H9 (cell line): Measurements from ENCODE around the gene GPR146. TPM values are rescaled to one million over a fixed set of nuclear protein-coding genes. Genes with fewer than 3 reads are reported as not detected.

Experiments
- DNase-seq: peaks from one replicate; pipeline ENCODE4 v3.0.0-alpha.2; 2017
- H2AFZ ChIP-seq: one replicate; pipeline ENCODE4 v1.6.1; 2013; ENCODE audit warnings: mild to moderate bottlenecking, low read length, control low read depth, moderate library complexity
- H2AK5ac ChIP-seq: 2 replicates; pipeline ENCODE4 v1.6.1; 2013; ENCODE audit warnings: low read length, control low read depth, mixed read lengths; ENCODE audit not compliant: insufficient read length
- H2BK120ac ChIP-seq: one replicate; pipeline ENCODE4 v1.6.1; 2013; ENCODE audit warnings: low read depth, mild to moderate bottlenecking, low read length, control low read depth, inconsistent platforms; ENCODE audit not compliant: poor library complexity, severe bottlenecking
- H2BK12ac ChIP-seq: 2 replicates; pipeline ENCODE4 v1.6.1; 2013; ENCODE audit warnings: low read length, control low read depth, mixed read lengths, low read depth; ENCODE audit not compliant: insufficient read length
- H2BK15ac ChIP-seq: 2 replicates; pipeline ENCODE4 v1.6.1; 2013; ENCODE audit warnings: low read depth, low read length, control low read depth
- H2BK20ac ChIP-seq: one replicate; pipeline ENCODE4 v1.6.1; 2013; ENCODE audit warnings: low read depth, mild to moderate bottlenecking, low read length, control low read depth, inconsistent platforms; ENCODE audit not compliant: poor library complexity, severe bottlenecking
- H2BK5ac ChIP-seq: 2 replicates; pipeline ENCODE4 v1.6.1; 2013; ENCODE audit warnings: low read length, control low read depth, mixed read lengths; ENCODE audit not compliant: insufficient read length
- H3K14ac ChIP-seq: 2 replicates; pipeline ENCODE4 v1.6.1; 2013; ENCODE audit warnings: low read length, control low read depth; ENCODE audit not compliant: insufficient read depth
- H3K18ac ChIP-seq: 2 replicates; pipeline ENCODE4 v1.6.1; 2013; ENCODE audit warnings: low read depth, mild to moderate bottlenecking, mixed read lengths, low read length, control low read depth; ENCODE audit not compliant: insufficient read length
- H3K23ac ChIP-seq: 2 replicates; pipeline ENCODE4 v1.6.1; 2013; ENCODE audit warnings: low read length, control low read depth, mixed read lengths, low read depth; ENCODE audit not compliant: insufficient read length
- H3K23me2 ChIP-seq: 2 replicates; pipeline ENCODE4 v1.6.1; 2013; ENCODE audit warnings: low read depth, mild to moderate bottlenecking, mixed read lengths, low read length, control low read depth; ENCODE audit not compliant: insufficient read length, poor library complexity, severe bottlenecking
- H3K27ac ChIP-seq: 2 replicates; pipeline ENCODE4 v1.5.1; 2013; ENCODE audit warnings: low read length, control low read depth, mixed read lengths, low read depth; ENCODE audit not compliant: insufficient read length
- H3K27me3 ChIP-seq: 2 replicates; pipeline ENCODE4 v1.6.1; 2013; ENCODE audit warnings: low read length, control low read depth, inconsistent platforms; ENCODE audit not compliant: insufficient read depth
- H3K4ac ChIP-seq: 2 replicates; pipeline ENCODE4 v1.6.1; 2013; ENCODE audit warnings: low read depth, mild to moderate bottlenecking, control low read depth, inconsistent platforms, low read length, moderate library complexity
- H3K4me1 ChIP-seq: 2 replicates; pipeline ENCODE4 v1.6.1; 2013; ENCODE audit warnings: low read length, control low read depth, inconsistent platforms; ENCODE audit not compliant: insufficient read depth
- H3K4me2 ChIP-seq: 2 replicates; pipeline ENCODE4 v1.6.1; 2013; ENCODE audit warnings: low read length, control low read depth, mixed read lengths; ENCODE audit not compliant: insufficient read length, insufficient read depth
- H3K56ac ChIP-seq: 2 replicates; pipeline ENCODE4 v1.6.1; 2013; ENCODE audit warnings: low read depth, mild to moderate bottlenecking, mixed read lengths, low read length, control low read depth; ENCODE audit not compliant: insufficient read length
- H3K79me1 ChIP-seq: 2 replicates; pipeline ENCODE4 v1.6.1; 2013; ENCODE audit warnings: low read depth, mild to moderate bottlenecking, moderate library complexity, low read length, control low read depth, inconsistent platforms; ENCODE audit not compliant: insufficient read depth, poor library complexity, severe bottlenecking
- H3K79me2 ChIP-seq: 2 replicates; pipeline ENCODE4 v1.6.1; 2013; ENCODE audit warnings: low read length, control low read depth, inconsistent platforms; ENCODE audit not compliant: insufficient read depth
- H3K9ac ChIP-seq: 2 replicates; pipeline ENCODE4 v1.6.1; 2013; ENCODE audit warnings: low read length, control low read depth, mixed read lengths; ENCODE audit not compliant: insufficient read length; ENCODE audit errors: extremely low read depth
- H3K9me3 ChIP-seq: one replicate; pipeline ENCODE4 v1.6.1; 2013; ENCODE audit warnings: low read depth, low read length, inconsistent platforms; ENCODE audit not compliant: control insufficient read depth
- H3T11ph ChIP-seq: one replicate; pipeline ENCODE4 v1.6.1; 2013; ENCODE audit warnings: mild to moderate bottlenecking, low read length, control low read depth, inconsistent platforms
- H4K20me1 ChIP-seq: one replicate; pipeline ENCODE4 v1.6.1; 2013; ENCODE audit not compliant: control insufficient read depth, insufficient read length, insufficient read depth
- H4K5ac ChIP-seq: 2 replicates; pipeline ENCODE4 v1.6.1; 2013; ENCODE audit warnings: low read depth, mild to moderate bottlenecking, mixed read lengths, low read length, control low read depth; ENCODE audit not compliant: insufficient read length
- H4K8ac ChIP-seq: replicated peaks from 2 replicates; pipeline ENCODE4 v1.6.1; 2013; ENCODE audit warnings: low read length, control low read depth, mixed read lengths, low read depth; ENCODE audit not compliant: insufficient read length
- H4K91ac ChIP-seq: 2 replicates; pipeline ENCODE4 v1.6.1; 2013; ENCODE audit warnings: low read depth, mild to moderate bottlenecking, moderate library complexity, mixed read lengths, low read length, control low read depth; ENCODE audit not compliant: insufficient read length
- H3K27ac Mint-ChIP-seq, 3 experiments: 2 replicates in 2 of 3; 3 replicates in 1 of 3; pipeline ENCODE4 v1.8.0; 2020 to 2021; ENCODE audit warnings: mixed read lengths in 3 of 3, mild to moderate bottlenecking in 1 of 3, moderate library complexity in 1 of 3
- H3K27me3 Mint-ChIP-seq: 2 replicates; pipeline ENCODE4 v1.8.0; 2021; ENCODE audit warnings: low read depth, mild to moderate bottlenecking, moderate library complexity, mixed read lengths
- H3K36me3 Mint-ChIP-seq, 3 experiments: 2 replicates in 2 of 3; 3 replicates in 1 of 3; pipeline ENCODE4 v1.8.0; 2020 to 2021; ENCODE audit warnings: low read depth in 3 of 3, mixed read lengths in 3 of 3; ENCODE audit not compliant: insufficient read depth in 1 of 3
- H3K4me1 Mint-ChIP-seq, 2 experiments: 2 replicates each; pipeline ENCODE4 v1.8.0; 2020; ENCODE audit warnings: mixed read lengths in 2 of 2
- H3K4me3 Mint-ChIP-seq, 2 experiments: 2 replicates in 1 of 2; 3 replicates in 1 of 2; pipeline ENCODE4 v1.8.0; 2020 to 2021; ENCODE audit warnings: mild to moderate bottlenecking in 2 of 2, mixed read lengths in 2 of 2, moderate library complexity in 1 of 2
- H3K9me3 Mint-ChIP-seq, 2 experiments: 2 replicates in 1 of 2; 3 replicates in 1 of 2; pipeline ENCODE4 v1.8.0; 2020; ENCODE audit warnings: mild to moderate bottlenecking in 2 of 2, mixed read lengths in 2 of 2, moderate library complexity in 1 of 2
- CTCF ChIP-seq: fragments of 200-600 bp; sonication (generic); conservative IDR thresholded peaks from 3 replicates; pipeline ENCODE4 v1.8.0; 2021; ENCODE audit warnings: antibody characterized with exemption, mild to moderate bottlenecking
- WGBS: extraction: QIAGEN DNeasy Blood & Tissue Kit; methylation state at CpG from one replicate; pipeline ENCODE4 v1.1.7; 2013; ENCODE audit warnings: missing lambda C conversion rate, low lambda C conversion rate, mixed read lengths; ENCODE audit not compliant: insufficient read length; ENCODE audit errors: extremely low coverage; 5-methylcytosine and 5-hydroxymethylcytosine counted together
- total RNA-seq: library from RNA; stranded (reverse); gene quantifications from 2 replicates; pipeline ENCODE4 v1.2.1, GENCODE V29; 2021

Gene GPR146
- total RNA-seq, 1 experiment from 2014 or later = 1.4 TPM

GRCh38 chr7:1008733-1009363 is 35.5 kb upstream of the GPR146 start:
- no peaks in the 10 kb centered on the region; a peak in 2 of 5 replicates for H3K9me3 Mint-ChIP-seq
- no peak overlapping the region for H3K9ac ChIP-seq

More at GRCh38 chr7:1008733-1009363, 35.5 kb upstream of the GPR146 start:
- DNase-seq = no peak
- Histone ChIP-seq H3K4me2 (no peak overlapping the region), H3K9me3 (no peaks in the 10 kb centered on the region), H2BK20ac (no peak overlapping the region), H2BK5ac (no peak overlapping the region), H2BK15ac (no peak overlapping the region), H3K18ac (no peak overlapping the region), H4K91ac (no peak overlapping the region), H4K5ac (no peak overlapping the region), H3K27ac (no peak overlapping the region), H2AFZ (no peak overlapping the region), H4K20me1 (no peaks in the 10 kb centered on the region), H2BK12ac (no peak overlapping the region), H3T11ph (no peak overlapping the region), H3K79me1 (no peaks in the 10 kb centered on the region), H3K27me3 (no peaks in the 10 kb centered on the region), H3K4me1 (no peaks in the 10 kb centered on the region), H3K23me2 (no peaks in the 10 kb centered on the region), H3K14ac (no peak overlapping the region), H4K8ac (no peak overlapping the region), H2BK120ac (no peak overlapping the region), H3K79me2 (no peaks in the 10 kb centered on the region), H2AK5ac (no peak overlapping the region), H3K23ac (no peak overlapping the region), H3K56ac (no peak overlapping the region), H3K4ac (no peak overlapping the region)
- TF ChIP-seq CTCF = no peak
- Mint-ChIP-seq H3K4me3 (peak overlapping the region in 1 of 2 experiments; percentile 26; a peak in 1 of 5 replicates), H3K36me3 (peaks cover 4 to 17% (median 7%) of the 10 kb centered on the region in 3 experiments; a peak in 6 of 7 replicates), H3K4me1 (no peaks in the 10 kb centered on the region), H3K27me3 (no peaks in the 10 kb centered on the region), H3K27ac (peak overlapping the region in 1 of 3 experiments; percentile 71; a peak in 5 of 7 replicates)
- no CpG with 5 or more reads among the region's 37 CpGs for WGBS
